HepG2 (cell line): ENCODE results near the gene ARMH1. TPM values are rescaled to one million over a fixed set of nuclear protein-coding genes. Genes with fewer than 3 reads are reported as not detected.

ENCODE experiments used
- CHD2 ChIP-seq: IDR thresholded peaks from 2 replicates; pipeline ENCODE4 v1.6.1; 2011; ENCODE audit warnings: low read depth, low read length, improper control_type of control experiment
- GPBP1L1 ChIP-seq: sonication (generic); formaldehyde crosslinking; IDR thresholded peaks from 2 replicates; pipeline ENCODE4 v1.5.0; 2020; ENCODE audit warnings: mild to moderate bottlenecking, missing genetic modification reagents
- GPN1 ChIP-seq: sonication (generic); formaldehyde crosslinking; IDR thresholded peaks from 2 replicates; pipeline ENCODE4 v1.5.1; 2020; ENCODE audit warnings: missing genetic modification reagents, borderline replicate concordance
- HDAC1 ChIP-seq: sonication (generic); formaldehyde crosslinking; IDR thresholded peaks from 2 replicates; pipeline ENCODE4 v1.5.1; 2020; ENCODE audit warnings: mild to moderate bottlenecking, missing genetic modification reagents
- ISL2 ChIP-seq: sonication (generic); formaldehyde crosslinking; IDR thresholded peaks from 2 replicates; pipeline ENCODE4 v1.5.0; 2020; ENCODE audit warnings: missing genetic modification reagents
- JARID2 ChIP-seq: sonication (generic); formaldehyde crosslinking; IDR thresholded peaks from 2 replicates; pipeline ENCODE4 v1.8.1; 2023; ENCODE audit warnings: missing genetic modification reagents, inconsistent platforms; ENCODE audit not compliant: insufficient replicate concordance
- KLF11 ChIP-seq: IDR thresholded peaks from 2 replicates; pipeline ENCODE4 v1.6.1; 2016; ENCODE audit warnings: missing compliant biosample characterization
- KLF16 ChIP-seq, 2 experiments: sonication (generic) in 1 of 2; formaldehyde crosslinking in 1 of 2; IDR thresholded peaks; 2 replicates each; pipeline versions ENCODE4 v1.6.1 to v1.8.0; 2016 to 2023; ENCODE audit warnings: missing genetic modification reagents in 2 of 2, missing compliant biosample characterization in 1 of 2
- KLF9 ChIP-seq: IDR thresholded peaks from 2 replicates; pipeline ENCODE4 v1.6.1; 2016; ENCODE audit warnings: low read depth
- MYC ChIP-seq: sonication (generic); formaldehyde crosslinking; IDR thresholded peaks from 2 replicates; pipeline ENCODE4 v1.9.0; 2021; ENCODE audit warnings: missing genetic modification reagents, borderline replicate concordance
- NCOA1 ChIP-seq: sonication (generic); formaldehyde crosslinking; IDR thresholded peaks from 2 replicates; pipeline ENCODE4 v1.9.0; 2021; ENCODE audit warnings: missing genetic modification reagents
- PAXIP1 ChIP-seq: sonication (generic); formaldehyde crosslinking; conservative IDR thresholded peaks from 2 replicates; pipeline ENCODE4 v1.4.0; 2020; ENCODE audit warnings: mild to moderate bottlenecking, missing genetic modification reagents, moderate library complexity
- PLRG1 ChIP-seq: fragments of 450-650 bp; conservative IDR thresholded peaks from 2 replicates; pipeline ENCODE4 v1.6.1; 2016
- PRPF4 ChIP-seq: fragments of 200-400 bp; formaldehyde crosslinking; IDR thresholded peaks from 2 replicates; pipeline ENCODE4 v1.6.1; 2016; ENCODE audit warnings: low read length, low read depth; ENCODE audit not compliant: poor library complexity, severe bottlenecking
- RAD51 ChIP-seq: fragments of 450-650 bp; IDR thresholded peaks from 2 replicates; pipeline ENCODE4 v1.6.1; 2016; ENCODE audit warnings: borderline replicate concordance
- TFDP1 ChIP-seq: IDR thresholded peaks from 2 replicates; pipeline ENCODE4 v1.6.1; 2016; ENCODE audit warnings: missing compliant biosample characterization, missing genetic modification reagents, borderline replicate concordance
- ZBTB2 ChIP-seq: sonication (generic); formaldehyde crosslinking; IDR thresholded peaks from 2 replicates; pipeline ENCODE4 v1.8.0; 2022; ENCODE audit warnings: low read depth, missing genetic modification reagents
- ZFAT ChIP-seq: sonication (generic); formaldehyde crosslinking; conservative IDR thresholded peaks from 2 replicates; pipeline ENCODE4 v1.8.1; 2023; ENCODE audit warnings: missing genetic modification reagents, inconsistent platforms
- ZNF10 ChIP-seq: sonication (generic); formaldehyde crosslinking; IDR thresholded peaks from 2 replicates; pipeline ENCODE4 v1.4.0; 2020; ENCODE audit warnings: mild to moderate bottlenecking, low read depth, missing genetic modification reagents, borderline replicate concordance
- ZNF577 ChIP-seq: sonication (generic); formaldehyde crosslinking; IDR thresholded peaks from 2 replicates; pipeline ENCODE4 v1.4.0; 2020; ENCODE audit warnings: mild to moderate bottlenecking, low read depth, missing genetic modification reagents, borderline replicate concordance
- ZNF580 ChIP-seq: IDR thresholded peaks from 2 replicates; pipeline ENCODE4 v1.6.1; 2016; ENCODE audit warnings: low read depth, borderline replicate concordance
- ZNF724P ChIP-seq: sonication (generic); formaldehyde crosslinking; IDR thresholded peaks from 2 replicates; pipeline ENCODE4 v1.8.0; 2022; ENCODE audit warnings: missing genetic modification reagents, borderline replicate concordance
- ZNF788 ChIP-seq: sonication (generic); formaldehyde crosslinking; IDR thresholded peaks from 2 replicates; pipeline ENCODE4 v1.5.0; 2020; ENCODE audit warnings: mild to moderate bottlenecking, missing genetic modification reagents, borderline replicate concordance
- polyA plus RNA-seq, 8 experiments: library from polyadenylated mRNA; depleted of rRNA in 3 of 8; stranded (reverse) in 7 of 8; unstranded in 1 of 8; fragments of >200 nt; fragmentation: Illumina TruSeq in 4 of 8; extraction: Trizol in 4 of 8; gene quantifications; 2 replicates each; pipeline versions ENCODE4 v1.2.1 to v1.2.3, GENCODE V29; 2011 to 2016; ENCODE audit warnings: low read depth in 4 of 8, missing spikeins in 1 of 8, mixed read lengths in 1 of 8; ENCODE audit not compliant: insufficient read depth in 1 of 8
- total RNA-seq, 5 experiments: library from RNA; depleted of rRNA; stranded (reverse); fragments of >200 nt; fragmentation: Illumina TruSeq; extraction: Trizol; gene quantifications; 2 replicates each; pipeline ENCODE4 v1.2.3, GENCODE V29; 2016; ENCODE audit warnings: low read depth in 1 of 5

ARMH1 gene
- total and polyA plus RNA-seq, 2 of the 13 experiments (the other 11 are each of a cell fraction or from before 2014, with no cell fraction given): 0.69 TPM; not detected in 1

GRCh38 chr1:44677201-44677766 lies 2.8 kb downstream of the ARMH1 start (continued):
- TF ChIP-seq GPN1 (CRISPR knock-in tag): no peak
- TF ChIP-seq GPBP1L1 (CRISPR knock-in tag): no peak
- no peak for TF ChIP-seq ZNF10 (CRISPR knock-in tag)
- TF ChIP-seq ZBTB2: no peak
- 0 out of 2 replicates have a peak, but pooled peaks have one; percentile 30 for TF ChIP-seq ISL2 (CRISPR knock-in tag)
- 0 out of 2 replicates have a peak, but pooled peaks have one; percentile 19 for TF ChIP-seq PAXIP1 (CRISPR knock-in tag)
- TF ChIP-seq TFDP1 (CRISPR knock-in tag): no peak
- TF ChIP-seq PLRG1: no peak
- no peak for TF ChIP-seq PRPF4
- TF ChIP-seq ZNF580 (CRISPR knock-in tag): no peak
- no peak for TF ChIP-seq ZNF724P (CRISPR knock-in tag)
- no peak for TF ChIP-seq RAD51
- no peak for TF ChIP-seq KLF9 (CRISPR knock-in tag)
- no peak for TF ChIP-seq JARID2 (CRISPR knock-in tag)
- no peak for TF ChIP-seq NCOA1 (CRISPR knock-in tag)
- no peak for TF ChIP-seq KLF16 (CRISPR knock-in tag; IDR thresholded peaks at IDR 0.05)
- no peak for TF ChIP-seq ZNF788
- no peak for TF ChIP-seq HDAC1 (CRISPR knock-in tag)
- no peak for TF ChIP-seq ZNF577 (CRISPR knock-in tag)
- TF ChIP-seq KLF11: no peak
- no peak for TF ChIP-seq CHD2
- TF ChIP-seq MYC (CRISPR knock-in tag): no peak
- TF ChIP-seq ZFAT (CRISPR knock-in tag): no peak
